ENCODE data around the gene TAF15.
A peak's percentile ranks its signal among the peaks of the same experiment; 100 is the strongest.

TAF15 gene

GRCh38 chr17:35817196-35817595 is 7.9 kb downstream of the TAF15 start:
- DNase-seq (ENCODE audit: low read depth, low spot score) = no peak

GRCh38 chr17:35819455-35819854 is 10.2 kb downstream of the TAF15 start:
- no peak for DNase-seq (ENCODE audit: low read depth, low spot score)

- no peak for DNase-seq (ENCODE audit: low read depth, low spot score)
Measured at GRCh38 chr17:35821308-35821707, 12.0 kb downstream of the TAF15 start.

GRCh38 chr17:35825206-35825605 is 15.9 kb downstream of the TAF15 start:
- no peak for DNase-seq (ENCODE audit: low read depth, low spot score)

GRCh38 chr17:35841101-35841500 is 31.8 kb downstream of the TAF15 start:
- DNase-seq (ENCODE audit: low read depth, low spot score) = no peak

GRCh38 chr17:35841505-35841904 is 32.2 kb downstream of the TAF15 start:
- DNase-seq (ENCODE audit: low read depth, low spot score) = no peak

- no peak for DNase-seq (ENCODE audit: low read depth, low spot score)
Measured at GRCh38 chr17:35842239-35842638, 33.0 kb downstream of the TAF15 start.

GRCh38 chr17:35843698-35844097 is 34.4 kb downstream of the TAF15 start:
- no peak for DNase-seq (ENCODE audit: low read depth, low spot score)

- DNase-seq (ENCODE audit: low read depth, low spot score) = no peak
Measured at GRCh38 chr17:35844547-35844946, 35.3 kb downstream of the TAF15 start.

GRCh38 chr17:35846055-35846809 is 36.9 kb downstream of the TAF15 start:
- DNase-seq (ENCODE audit: low read depth, low spot score) = no peak

- no peak for DNase-seq (ENCODE audit: low read depth, low spot score)
Measured at GRCh38 chr17:35847006-35847405, 37.7 kb downstream of the TAF15 start.

GRCh38 chr17:35847633-35848373 is 38.5 kb downstream of the TAF15 start:
- DNase-seq (ENCODE audit: low read depth, low spot score) = no peak

- DNase-seq (ENCODE audit: low read depth, low spot score) = peak; percentile 25
Measured at GRCh38 chr17:35849469-35850348, 40.4 kb downstream of the TAF15 start.

GRCh38 chr17:35855965-35856364 is 46.7 kb downstream of the TAF15 start:
- DNase-seq (ENCODE audit: low read depth, low spot score) = no peak

- DNase-seq (ENCODE audit: low read depth, low spot score) = no peak
Measured at GRCh38 chr17:35856603-35857002, 47.3 kb downstream of the TAF15 start.

GRCh38 chr17:35864853-35865252 is 55.6 kb downstream of the TAF15 start:
- no peak for DNase-seq (ENCODE audit: low read depth, low spot score)

GRCh38 chr17:35865412-35866340 is 56.4 kb downstream of the TAF15 start:
- DNase-seq (ENCODE audit: low read depth, low spot score) = no peak

- DNase-seq (ENCODE audit: low read depth, low spot score) = no peak
Measured at GRCh38 chr17:35866341-35866950, 57.2 kb downstream of the TAF15 start.

GRCh38 chr17:35867574-35867973 is 58.3 kb downstream of the TAF15 start:
- no peak for DNase-seq (ENCODE audit: low read depth, low spot score)

GRCh38 chr17:35868737-35869136 is 59.5 kb downstream of the TAF15 start, which contains the start of gene HEATR9:
Gene HEATR9, minus strand, starts transcription at chr17:35868891. Its CDS starts 149 bp downstream, at chr17:35868742.
- DNase-seq (ENCODE audit: low read depth, low spot score) = no peak

Measured in iPS DF 19.7 (cell line).